IMR-90 (cell line): ENCODE measurements around the gene CCND1. TPM values are rescaled to one million over a fixed set of nuclear protein-coding genes. Genes with fewer than 3 reads are reported as not detected.

Source experiments
- ATAC-seq: fragments of 200-7000 bp; cut with Tn5 transposase; 2 replicates; pipeline ENCODE4 v1.9.1; 2020; ENCODE audit warnings: low read depth, mild to moderate bottlenecking, moderate library complexity
- BruUV-seq: library from RNA; stranded (reverse); fragments of 400-500 nt; replicated peaks from 2 replicates; lab custom pipeline; 2021; lab: Mats Ljungman, UMichigan
- CTCF ChIA-PET: fragments of 300-600 bp; formaldehyde crosslinking; extraction: SDS; loops from one replicate; lab custom pipeline; 2021; ENCODE audit warnings: antibody characterized with exemption; lab: Yijun Ruan, JAX
- POLR2A ChIA-PET: fragments of 300-600 bp; sonication (Branson Sonifier 250); formaldehyde crosslinking; loops from one replicate; lab custom pipeline; 2022; ENCODE audit warnings: antibody characterized with exemption; ENCODE audit not compliant: unreplicated experiment; lab: Charles Lee
- DNase-seq: peaks from one replicate; pipeline ENCODE4 v3.0.0; 2013
- H2AFZ ChIP-seq: replicated peaks from 2 replicates; pipeline ENCODE3; 2013; ENCODE audit warnings: low read length, mild to moderate bottlenecking; ENCODE audit not compliant: poor library complexity
- H2AK5ac ChIP-seq: 2 replicates; pipeline ENCODE4 v1.6.1; 2013; ENCODE audit warnings: low read depth, low read length, inconsistent platforms
- H2AK9ac ChIP-seq: replicated peaks from 2 replicates; pipeline ENCODE3; 2013; ENCODE audit warnings: mild to moderate bottlenecking, low read depth, low read length, moderate library complexity; ENCODE audit not compliant: poor library complexity
- H2BK120ac ChIP-seq: 2 replicates; pipeline ENCODE4 v1.6.1; 2013; ENCODE audit warnings: low read depth, low read length, inconsistent platforms
- H2BK15ac ChIP-seq: 3 replicates; pipeline ENCODE4 v1.6.1; 2013; ENCODE audit warnings: low read depth, low read length, inconsistent platforms
- H2BK20ac ChIP-seq: 2 replicates; pipeline ENCODE4 v1.6.1; 2013; ENCODE audit warnings: low read depth, mild to moderate bottlenecking, inconsistent platforms, low read length, moderate library complexity
- H2BK5ac ChIP-seq: 2 replicates; pipeline ENCODE4 v1.6.1; 2013; ENCODE audit warnings: mild to moderate bottlenecking, low read depth, low read length, inconsistent platforms; ENCODE audit not compliant: poor library complexity, severe bottlenecking
- H3K14ac ChIP-seq: replicated peaks from 2 replicates; pipeline ENCODE4 v1.6.1; 2013; ENCODE audit warnings: low read depth, low read length, inconsistent platforms
- H3K18ac ChIP-seq: 2 replicates; pipeline ENCODE4 v1.6.1; 2013; ENCODE audit warnings: low read depth, low read length, control low read depth
- H3K23ac ChIP-seq: 2 replicates; pipeline ENCODE4 v1.6.1; 2013; ENCODE audit warnings: low read depth, low read length, inconsistent platforms
- H3K27ac ChIP-seq: 2 replicates; pipeline ENCODE4 v1.5.1; 2013; ENCODE audit warnings: mild to moderate bottlenecking, control low read depth, low read length; ENCODE audit not compliant: insufficient read depth
- H3K27me3 ChIP-seq: 2 replicates; pipeline ENCODE4 v1.6.1; 2013; ENCODE audit warnings: low read length; ENCODE audit not compliant: control insufficient read depth, insufficient read depth
- H3K36me3 ChIP-seq: 2 replicates; pipeline ENCODE4 v1.6.1; 2013; ENCODE audit warnings: low read length, mixed read lengths; ENCODE audit not compliant: control insufficient read depth, insufficient read depth
- H3K4ac ChIP-seq: 2 replicates; pipeline ENCODE4 v1.6.1; 2013; ENCODE audit warnings: low read depth, low read length, inconsistent platforms
- H3K4me1 ChIP-seq: 2 replicates; pipeline ENCODE4 v1.6.1; 2013; ENCODE audit warnings: low read length, mixed read lengths; ENCODE audit not compliant: control insufficient read depth, insufficient read depth
- H3K4me2 ChIP-seq: 2 replicates; pipeline ENCODE4 v1.6.1; 2013; ENCODE audit warnings: low read depth, mild to moderate bottlenecking, control low read depth, low read length, moderate library complexity
- H3K4me3 ChIP-seq: 2 replicates; pipeline ENCODE4 v1.5.1; 2013; ENCODE audit warnings: low read depth, mild to moderate bottlenecking, control low read depth, low read length, moderate library complexity; ENCODE audit not compliant: insufficient read depth
- H3K56ac ChIP-seq: 2 replicates; pipeline ENCODE4 v1.6.1; 2013; ENCODE audit warnings: low read length, inconsistent platforms; ENCODE audit not compliant: insufficient read depth; ENCODE audit errors: extremely low read depth
- H3K79me1 ChIP-seq, 2 experiments: 2 replicates each; pipeline ENCODE4 v1.6.1; 2013; ENCODE audit warnings: low read length in 2 of 2, inconsistent platforms in 1 of 2, low read depth in 1 of 2
- H3K9ac ChIP-seq: 2 replicates; pipeline ENCODE4 v1.6.1; 2013; ENCODE audit warnings: low read depth, low read length, control low read depth
- H3K9me1 ChIP-seq: 2 replicates; pipeline ENCODE4 v1.6.1; 2013; ENCODE audit warnings: low read length, inconsistent platforms; ENCODE audit not compliant: insufficient read depth
- H3K9me3 ChIP-seq: 2 replicates; pipeline ENCODE4 v1.6.1; 2013; ENCODE audit warnings: low read length; ENCODE audit not compliant: control insufficient read depth, insufficient read depth
- H4K20me1 ChIP-seq: 2 replicates; pipeline ENCODE4 v1.6.1; 2013; ENCODE audit warnings: low read length, inconsistent platforms; ENCODE audit not compliant: insufficient read depth
- H4K5ac ChIP-seq: 2 replicates; pipeline ENCODE4 v1.6.1; 2013; ENCODE audit warnings: mild to moderate bottlenecking, low read depth, low read length, control low read depth
- H4K8ac ChIP-seq, 2 experiments: 2 replicates each; pipeline ENCODE4 v1.6.1; 2013; ENCODE audit warnings: low read depth in 2 of 2, low read length in 2 of 2, control low read depth in 1 of 2, inconsistent platforms in 1 of 2
- H4K91ac ChIP-seq: 2 replicates; pipeline ENCODE4 v1.6.1; 2013; ENCODE audit warnings: low read depth, low read length, inconsistent platforms; ENCODE audit not compliant: insufficient read depth
- CTCF ChIP-seq: conservative IDR thresholded peaks from 2 replicates; pipeline ENCODE4 v1.5.1; 2012; ENCODE audit warnings: mild to moderate bottlenecking, low read depth, low read length, improper control_type of control experiment
- FOS ChIP-seq: fragments of 150-350 bp; IDR thresholded peaks from 2 replicates; pipeline ENCODE4 v1.6.1; 2016; ENCODE audit warnings: low read depth, low read length
- MAZ ChIP-seq: IDR thresholded peaks from 2 replicates; pipeline ENCODE4 v1.6.1; 2012; ENCODE audit warnings: low read depth, mild to moderate bottlenecking, low read length, improper control_type of control experiment, moderate library complexity, borderline replicate concordance
- POLR2A ChIP-seq: IDR thresholded peaks from 2 replicates; pipeline ENCODE4 v1.6.1; 2012; ENCODE audit warnings: mild to moderate bottlenecking, low read depth, low read length
- RCOR1 ChIP-seq: IDR thresholded peaks from 2 replicates; pipeline ENCODE4 v1.6.1; 2012; ENCODE audit warnings: mild to moderate bottlenecking, low read length, improper control_type of control experiment; ENCODE audit not compliant: insufficient replicate concordance
- SMC3 ChIP-seq: fragments of 150-350 bp; IDR thresholded peaks from 2 replicates; pipeline ENCODE4 v1.6.1; 2016; ENCODE audit warnings: low read depth, mild to moderate bottlenecking, antibody characterized with exemption, low read length, moderate library complexity
- WGBS, 2 experiments: methylation state at CpG; one replicate each; pipeline versions ENCODE4 v1.1.5 to v1.1.7; 2013; ENCODE audit warnings: missing lambda C conversion rate in 2 of 2; ENCODE audit not compliant: insufficient read length in 1 of 2; ENCODE audit errors: extremely low coverage in 2 of 2; 5-methylcytosine and 5-hydroxymethylcytosine counted together
- dilution Hi-C: fragments of 300-500 bp; cut with HindIII; formaldehyde crosslinking; loops from one replicate; pipeline ENCODE4 v1.14.3; 2018; ENCODE audit warnings: low sequenced_read_pairs; ENCODE audit not compliant: unreplicated experiment
- in situ Hi-C: fragments of 300-500 bp; cut with MboI; formaldehyde crosslinking; loops from 3 replicates; pipeline ENCODE4 v1.14.3; 2019; ENCODE audit warnings: low sequenced_read_pairs, inconsistent platforms, mixed read lengths
- intact Hi-C: fragments of 100-400 bp; cut with micrococcal nuclease; formaldehyde crosslinking; loops from 2 replicates; pipeline ENCODE4 v1.10.0; 2022
- polyA plus RNA-seq, 3 experiments: library from polyadenylated mRNA; depleted of rRNA; stranded (reverse); fragments of >200 nt; gene quantifications; 2 replicates each; pipeline ENCODE4 v1.2.3, GENCODE V29; 2012; ENCODE audit warnings: low replicate concordance in 1 of 3
- total RNA-seq: library from RNA; depleted of rRNA; stranded (reverse); fragments of >200 nt; gene quantifications from 2 replicates; pipeline ENCODE4 v1.2.3, GENCODE V29; 2012

The CCND1 gene
- total and polyA plus RNA-seq, 2 of the 4 experiments (the other 2 are of a cell fraction): 481 to 748 TPM

- dilution Hi-C loops: no loop called here
- Histone ChIP-seq H3K23ac (no peak overlapping the region), H4K8ac (no peak overlapping the region), H3K9ac (no peak overlapping the region), H3K4me3 (no peak overlapping the region), H4K20me1 (no peaks in the 10 kb centered on the region), H2BK15ac (no peak overlapping the region), H3K9me3 (no peaks in the 10 kb centered on the region), H3K56ac (no peak overlapping the region), H3K27me3 (no peaks in the 10 kb centered on the region; the same call in 1 of the 2 replicates), H2AK9ac (no peak overlapping the region), H3K4me2 (no peak overlapping the region), H3K79me1 (no peaks in the 10 kb centered on the region), H3K4ac (no peak overlapping the region), H2BK5ac (no peak overlapping the region), H3K36me3 (no peaks in the 10 kb centered on the region), H3K9me1 (0 out of 2 replicates have a peak, but pooled peaks cover 6% of the 10 kb centered on the region), H3K4me1 (no peaks in the 10 kb centered on the region; the same call in 1 of the 2 replicates), H2AK5ac (no peak overlapping the region), H2AFZ (no peak overlapping the region), H4K91ac (no peak overlapping the region), H3K14ac (no peak overlapping the region), H2BK120ac (no peak overlapping the region), H4K5ac (no peak overlapping the region), H2BK20ac (no peak overlapping the region), H3K18ac (no peak overlapping the region), H3K27ac (no peak overlapping the region)
- 93% methylated on average over 9 of the region's 16 CpGs; no CpG with 5 or more reads in 1 of the 2 experiments for WGBS, 2 experiments
- CTCF ChIA-PET: no interaction called here
- POLR2A ChIA-PET: no interaction called here
- in situ Hi-C loops: no loop called here
- DNase-seq (no peak), ATAC-seq (no peak)
- no peak for TF ChIP-seq FOS
- TF ChIP-seq CTCF: no peak
- TF ChIP-seq MAZ: no peak
- no peak for TF ChIP-seq SMC3
- no peak for TF ChIP-seq POLR2A
- TF ChIP-seq RCOR1: no peak
- BruUV-seq: no TSS peak
- intact Hi-C loops: no loop called here
Measured at GRCh38 chr11:69615545-69616278, 25.2 kb upstream of the CCND1 start.
